H7 (cell line): ENCODE results near the gene ZBTB7B. TPM values are rescaled to one million over a fixed set of nuclear protein-coding genes. Genes with fewer than 3 reads are reported as not detected.

Source experiments
- DNase-seq: peaks from one replicate; pipeline ENCODE4 v3.0.0; 2012
- H3K27me3 ChIP-seq: 2 replicates; pipeline ENCODE4 v1.6.0; 2011; ENCODE audit warnings: mild to moderate bottlenecking, low read length; ENCODE audit not compliant: control insufficient read depth, insufficient read depth
- H3K36me3 ChIP-seq: replicated peaks from 2 replicates; pipeline ENCODE4 v1.5.1; 2011; ENCODE audit warnings: low read length; ENCODE audit not compliant: control insufficient read depth, insufficient read depth
- H3K4me3 ChIP-seq: 2 replicates; pipeline ENCODE4 v1.5.1; 2011; ENCODE audit warnings: low read depth, mild to moderate bottlenecking, control low read depth, low read length, moderate library complexity; ENCODE audit not compliant: insufficient read depth
- total RNA-seq: library from RNA; depleted of rRNA; stranded (reverse); fragments of >200 nt; shearing (Covaris generic); gene quantifications from 2 replicates; pipeline ENCODE4 v1.2.3, GENCODE V29; 2014; rRNA removed

ZBTB7B gene
- total RNA-seq, 1 experiment from 2014 or later: 40.6 TPM

DNA sequence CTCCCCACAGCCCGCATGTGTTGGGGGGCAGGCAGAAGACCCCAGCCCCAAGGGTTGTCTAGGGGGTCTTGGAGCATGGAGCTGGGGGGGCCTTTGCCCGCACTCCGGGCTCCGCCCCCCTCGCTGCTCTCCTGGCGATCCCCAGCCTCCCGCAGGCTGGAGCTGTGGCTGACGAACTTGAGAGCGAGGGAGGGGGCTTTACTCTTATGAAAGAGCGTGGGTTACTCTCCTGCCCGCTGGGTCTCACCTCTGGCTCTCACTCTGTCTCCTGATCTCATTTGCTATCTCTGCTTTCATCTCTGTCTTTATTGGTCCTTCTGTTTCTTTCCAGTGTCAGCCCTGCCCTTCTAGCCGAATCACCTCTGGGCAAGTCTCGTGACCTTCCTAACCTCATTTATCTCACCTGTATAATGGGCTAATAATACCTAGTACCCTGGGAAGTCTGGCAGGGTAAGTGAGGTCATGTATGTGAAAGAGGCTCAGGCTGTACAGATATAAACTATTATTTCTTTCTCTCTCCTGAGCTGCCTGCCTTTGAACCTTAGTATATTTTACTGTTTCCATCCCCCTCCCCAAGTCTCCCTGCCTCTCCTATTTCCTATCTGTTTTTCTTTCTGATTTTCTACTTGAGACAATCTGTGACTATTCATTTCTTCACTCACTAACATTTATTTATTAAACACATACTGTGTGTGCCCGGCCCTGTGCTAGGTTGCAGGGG lies 61.7 kb downstream of the ZBTB7B start:
- no peak for DNase-seq
- Histone ChIP-seq H3K36me3 (peaks cover 4% of the 10 kb centered on the region), H3K4me3 (peak overlapping the region; percentile 90), H3K27me3 (peaks cover 9% of the 10 kb centered on the region)

DNA sequence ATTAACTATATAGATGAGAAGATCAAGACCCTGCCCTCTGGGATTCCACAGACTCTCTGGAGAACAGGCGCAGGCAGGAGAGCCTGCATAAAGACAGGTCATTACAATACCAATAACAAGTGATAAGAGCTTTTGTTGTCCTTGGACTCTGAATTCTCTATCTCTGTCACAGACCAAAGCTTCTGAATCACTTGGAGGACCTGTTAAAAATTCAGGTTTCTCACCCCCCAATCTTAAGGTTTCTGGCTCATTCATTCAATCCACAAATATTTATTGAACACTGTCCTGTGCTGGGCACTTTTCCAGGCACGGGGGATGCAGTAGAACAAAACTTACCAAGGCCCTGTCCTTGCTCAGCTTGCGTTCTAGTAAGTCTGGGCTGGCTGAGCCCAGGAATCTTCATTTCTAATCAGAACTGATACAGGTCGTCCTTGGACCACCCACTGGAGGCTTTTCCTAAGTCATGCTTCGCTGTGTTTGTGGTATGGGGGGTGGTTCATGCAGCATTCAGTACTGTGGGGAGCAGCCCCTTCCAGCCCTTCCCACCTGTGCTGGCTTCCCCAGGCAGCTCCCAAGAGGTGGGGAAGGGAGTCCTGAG lies 62.3 kb downstream of the ZBTB7B start:
- H3K36me3 ChIP-seq: peaks cover 4% of the 10 kb centered on the region
- no peak overlapping the region; the same call in 1 of the 2 replicates for H3K4me3 ChIP-seq
- peak; percentile 49 for DNase-seq
- peaks cover 9% of the 10 kb centered on the region for H3K27me3 ChIP-seq

DNA sequence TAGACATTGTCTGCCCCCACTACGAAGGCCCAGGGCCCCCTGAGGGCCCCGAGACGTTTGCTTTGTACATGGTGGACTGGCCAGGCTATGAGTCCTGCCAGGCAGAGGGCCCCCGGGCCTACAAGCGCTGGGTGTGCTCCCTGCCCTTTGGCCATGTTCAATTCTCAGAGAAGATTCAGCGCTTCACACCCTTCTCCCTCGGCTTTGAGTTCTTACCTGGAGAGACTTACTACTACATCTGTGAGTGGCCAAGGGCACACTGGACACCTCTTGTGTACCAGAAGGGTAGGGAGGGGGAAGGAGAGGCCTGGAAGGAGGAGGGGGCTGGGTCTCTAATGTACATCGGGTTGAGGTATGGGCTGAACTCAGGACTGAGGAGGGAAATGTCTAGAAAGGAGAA lies 64.2 kb downstream of the ZBTB7B start:
- peaks cover 18% of the 10 kb centered on the region for H3K27me3 ChIP-seq
- DNase-seq: no peak
- H3K4me3 ChIP-seq: no peak overlapping the region
- peaks cover 4% of the 10 kb centered on the region for H3K36me3 ChIP-seq

Other genes starting within 250 kb of the ZBTB7B start
- gene KCNN3, start 132.5 kb upstream of the ZBTB7B start, total RNA-seq: 0.18 and 0.62 TPM in 2 replicates
- gene PMVK, start 66.1 kb upstream of the ZBTB7B start, total RNA-seq: 7.3 and 9.8 TPM in 2 replicates
- gene PBXIP1, start 46.7 kb upstream of the ZBTB7B start, total RNA-seq: 43.6 and 48.5 TPM in 2 replicates
- gene PYGO2, start 41.0 kb upstream of the ZBTB7B start, total RNA-seq: 52.6 and 62.8 TPM in 2 replicates
- 298 and 333 TPM in 2 replicates for gene SHC1, start 32.1 kb upstream of the ZBTB7B start, total RNA-seq
- 342 and 347 TPM in 2 replicates for gene CKS1B, start 28.1 kb upstream of the ZBTB7B start, total RNA-seq
- gene FLAD1, start 19.5 kb upstream of the ZBTB7B start, total RNA-seq: 152 and 177 TPM in 2 replicates
- 0.21 and 1.00 TPM in 2 replicates for gene LENEP, start 9.2 kb upstream of the ZBTB7B start, total RNA-seq
- 0.31 and 1.5 TPM in 2 replicates for gene DCST2, start 31.0 kb downstream of the ZBTB7B start, total RNA-seq
- gene DCST1, start 31.0 kb downstream of the ZBTB7B start, total RNA-seq: not detected in 2 replicates
- 34.9 and 35.0 TPM in 2 replicates for gene ADAM15, start 48.5 kb downstream of the ZBTB7B start, total RNA-seq
- 59.5 and 59.6 TPM in 2 replicates for gene EFNA4, start 60.9 kb downstream of the ZBTB7B start, total RNA-seq
- 17.5 and 24.9 TPM in 2 replicates for gene EFNA3, start 76.0 kb downstream of the ZBTB7B start, total RNA-seq
- 4.9 and 6.4 TPM in 2 replicates for gene EFNA1, start 125.1 kb downstream of the ZBTB7B start, total RNA-seq
- gene SLC50A1, start 133.1 kb downstream of the ZBTB7B start, total RNA-seq: 73.7 and 79.2 TPM in 2 replicates
- gene DPM3, start 137.7 kb downstream of the ZBTB7B start, total RNA-seq: 119 and 193 TPM in 2 replicates
- gene KRTCAP2, start 170.5 kb downstream of the ZBTB7B start, total RNA-seq: 165 and 204 TPM in 2 replicates
- gene TRIM46, start 171.0 kb downstream of the ZBTB7B start, total RNA-seq: 9.9 and 11.1 TPM in 2 replicates
- 14.9 and 21.5 TPM in 2 replicates for gene THBS3, start 205.1 kb downstream of the ZBTB7B start, total RNA-seq
- gene MTX1, start 205.9 kb downstream of the ZBTB7B start, total RNA-seq: 180 and 221 TPM in 2 replicates